ENCODE measurements around the gene PROSER2.

Gene PROSER2

GRCh38 chr10:11863353-11864109 is 40.4 kb downstream of the PROSER2 start:
- in situ Hi-C loops (cut with HindIII; ENCODE audit: low sequenced_read_pairs) = no loop called here

GRCh38 chr10:11864727-11865126 is 41.6 kb downstream of the PROSER2 start:
- in situ Hi-C loops (cut with HindIII; ENCODE audit: low sequenced_read_pairs) = no loop called here

GRCh38 chr10:11865561-11865960 is 42.4 kb downstream of the PROSER2 start:
- in situ Hi-C loops (cut with HindIII; ENCODE audit: low sequenced_read_pairs) = no loop called here

- in situ Hi-C loops (cut with HindIII; ENCODE audit: low sequenced_read_pairs) = no loop called here
Measured at GRCh38 chr10:11866199-11866925, 43.2 kb downstream of the PROSER2 start.

- in situ Hi-C loops (cut with HindIII; ENCODE audit: low sequenced_read_pairs) = no loop called here
Measured at GRCh38 chr10:11869219-11869618, 46.1 kb downstream of the PROSER2 start.

DNA sequence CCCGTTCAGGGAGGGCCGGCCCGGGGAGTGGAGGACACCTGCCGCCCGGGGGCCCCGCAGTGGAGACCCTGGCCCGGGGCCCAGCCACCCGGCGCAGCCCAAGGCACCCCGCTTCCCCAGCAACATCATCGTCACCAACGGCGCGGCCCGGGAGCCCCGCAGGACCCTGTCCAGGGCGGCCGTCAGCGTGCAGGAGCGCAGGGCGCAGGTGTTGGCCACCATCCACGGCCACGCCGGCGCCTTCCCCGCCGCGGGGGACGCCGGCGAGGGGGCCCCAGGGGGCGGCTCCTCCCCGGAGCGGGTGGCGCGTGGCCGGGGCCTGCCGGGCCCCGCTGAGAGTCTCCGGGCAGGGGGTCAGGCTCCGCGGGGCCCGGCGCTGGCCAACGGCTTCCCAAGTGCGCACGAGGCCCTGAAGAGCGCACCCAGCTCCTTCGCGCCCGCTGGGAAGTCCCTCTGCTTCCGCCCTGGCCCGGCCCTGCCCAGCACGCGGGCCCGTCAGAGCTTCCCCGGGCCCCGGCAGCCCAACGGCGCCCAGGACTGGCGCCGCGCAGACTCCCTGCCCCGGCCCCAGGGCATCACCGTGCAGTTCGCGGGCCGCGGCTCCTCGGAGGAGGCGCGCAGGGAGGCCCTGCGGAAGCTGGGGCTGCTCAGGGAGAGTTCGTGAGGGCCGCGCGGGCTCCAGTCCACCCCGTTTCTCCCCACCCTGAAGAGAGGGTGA is 46.7 kb downstream of the PROSER2 start:
- in situ Hi-C loops (cut with HindIII; ENCODE audit: low sequenced_read_pairs) = no loop called here

DNA sequence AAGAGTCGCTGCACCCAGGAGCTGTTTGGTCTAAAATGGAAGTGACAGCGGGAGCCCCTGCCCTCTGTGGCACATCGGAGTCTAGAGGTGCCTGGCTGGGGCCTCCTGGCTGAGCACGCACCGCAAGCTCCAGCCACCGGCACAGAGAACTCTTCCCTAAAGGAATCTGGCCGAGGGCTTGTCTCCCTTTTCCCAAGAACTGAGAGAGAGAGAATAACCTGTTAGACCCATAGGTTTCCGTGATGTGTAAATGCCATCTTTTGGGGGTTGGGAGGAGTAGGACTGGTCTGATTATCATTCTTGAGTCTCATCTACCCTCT is 47.3 kb downstream of the PROSER2 start:
- in situ Hi-C loops (cut with HindIII; ENCODE audit: low sequenced_read_pairs) = no loop called here

DNA sequence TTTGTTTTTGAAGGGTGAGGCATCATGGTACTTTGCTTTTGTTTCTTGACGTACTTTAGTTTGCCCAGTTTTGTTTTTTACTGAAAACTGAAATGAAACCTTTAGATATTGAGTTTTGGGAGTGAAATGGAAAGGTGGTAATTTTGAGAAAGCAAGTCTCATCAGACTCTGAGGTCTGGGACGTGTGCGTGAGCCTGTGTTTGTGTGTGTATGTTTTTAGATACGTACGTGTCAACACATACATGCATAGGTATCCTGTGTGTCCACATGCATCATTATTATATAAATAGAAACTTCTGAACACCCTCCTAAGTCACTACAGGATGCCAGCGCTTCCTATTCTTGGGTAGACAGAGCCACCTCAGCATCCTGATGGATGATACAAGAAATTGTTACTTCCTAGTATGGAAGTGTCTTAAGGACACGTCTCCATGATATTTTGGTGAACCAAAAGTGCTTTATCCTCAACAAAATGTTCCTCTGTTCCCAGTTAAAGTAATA is 47.8 kb downstream of the PROSER2 start:
- in situ Hi-C loops (cut with HindIII; ENCODE audit: low sequenced_read_pairs) = no loop called here

- in situ Hi-C loops (cut with HindIII; ENCODE audit: low sequenced_read_pairs) = no loop called here
Measured at GRCh38 chr10:11871466-11871865, 48.3 kb downstream of the PROSER2 start.

- in situ Hi-C loops (cut with HindIII; ENCODE audit: low sequenced_read_pairs) = no loop called here
Measured at GRCh38 chr10:11874568-11875493, 51.7 kb downstream of the PROSER2 start.

GRCh38 chr10:11875494-11876281 is 52.5 kb downstream of the PROSER2 start:
- in situ Hi-C loops (cut with HindIII; ENCODE audit: low sequenced_read_pairs) = no loop called here

DNA sequence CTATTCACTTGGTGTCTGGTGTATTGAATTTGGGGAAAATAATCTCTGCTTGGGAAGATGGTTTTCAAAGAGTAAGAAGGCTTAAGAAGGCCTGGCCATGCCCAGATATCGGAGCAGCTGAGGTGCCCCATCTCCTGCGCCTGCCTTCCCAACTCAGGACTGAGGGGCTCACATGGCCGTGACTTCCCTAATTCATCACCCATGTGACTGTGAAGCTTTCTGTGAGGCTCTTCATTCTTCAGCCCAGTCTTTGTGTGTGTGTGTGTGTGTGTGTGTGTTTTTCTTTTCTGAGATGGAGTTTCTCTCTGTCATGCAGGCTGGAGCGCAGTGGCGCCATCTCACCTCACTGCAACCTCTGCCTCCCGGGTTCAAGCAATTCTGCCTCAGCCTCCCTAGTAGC is 53.2 kb downstream of the PROSER2 start:
- in situ Hi-C loops (cut with HindIII; ENCODE audit: low sequenced_read_pairs) = no loop called here

- in situ Hi-C loops (cut with HindIII; ENCODE audit: low sequenced_read_pairs) = no loop called here
Measured at GRCh38 chr10:11876805-11877590, 53.8 kb downstream of the PROSER2 start.

- in situ Hi-C loops (cut with HindIII; ENCODE audit: low sequenced_read_pairs) = no loop called here
Measured at GRCh38 chr10:11877591-11877905, 54.4 kb downstream of the PROSER2 start.

- in situ Hi-C loops (cut with HindIII; ENCODE audit: low sequenced_read_pairs) = no loop called here
Measured at GRCh38 chr10:11878776-11879175, 55.6 kb downstream of the PROSER2 start.

GRCh38 chr10:11879387-11880094 is 56.4 kb downstream of the PROSER2 start:
- in situ Hi-C loops (cut with HindIII; ENCODE audit: low sequenced_read_pairs) = no loop called here

DNA sequence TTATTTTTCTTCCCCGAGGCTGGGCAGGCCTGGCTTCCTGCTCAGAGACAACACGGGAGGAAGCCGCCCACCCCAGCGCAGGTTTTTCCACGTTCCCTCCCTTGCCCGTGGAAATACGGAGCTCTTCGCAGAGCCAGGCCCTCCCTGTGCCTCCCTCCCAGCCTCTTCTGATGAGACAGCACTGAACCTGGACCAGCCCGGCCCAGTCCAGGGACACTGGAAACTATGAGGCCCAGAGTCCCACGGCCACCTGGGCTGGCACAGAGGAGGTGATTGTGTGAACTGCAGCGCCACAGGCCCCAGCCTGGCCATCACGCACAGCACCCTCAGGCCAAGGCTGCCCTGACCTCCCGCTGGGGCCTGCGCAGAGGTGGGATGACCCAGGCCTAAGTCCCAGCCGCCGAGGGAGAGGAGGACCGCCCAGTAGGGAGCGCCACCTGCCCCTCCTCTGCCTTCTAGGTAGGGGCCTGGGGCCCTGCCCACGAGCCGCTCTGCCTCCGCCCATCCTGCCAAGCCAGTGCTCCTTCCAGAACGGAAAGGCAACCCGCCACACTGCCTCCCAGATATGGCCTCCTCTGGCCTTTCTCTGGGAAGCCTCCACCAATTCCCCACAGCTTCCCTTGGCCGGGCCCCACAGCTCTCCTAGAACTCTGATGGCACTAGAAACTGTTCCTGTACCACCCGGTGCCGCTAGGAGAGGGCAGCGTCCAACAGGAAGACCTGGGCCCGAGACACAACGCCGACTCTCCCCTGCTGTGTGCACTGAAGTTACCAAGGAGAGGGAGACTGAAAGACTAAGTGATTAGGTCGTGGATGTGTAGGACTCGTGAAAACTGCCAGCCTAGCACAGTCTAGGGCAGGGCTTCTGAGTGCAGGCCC is 57.2 kb downstream of the PROSER2 start:
- in situ Hi-C loops (cut with HindIII; ENCODE audit: low sequenced_read_pairs) = no loop called here

- in situ Hi-C loops (cut with HindIII; ENCODE audit: low sequenced_read_pairs) = no loop called here
Measured at GRCh38 chr10:11881030-11881476, 57.9 kb downstream of the PROSER2 start.
